Measurements from ENCODE around the gene ARF1. TPM values are rescaled to one million over a fixed set of nuclear protein-coding genes. Genes with fewer than 3 reads are reported as not detected.

ARF1 gene
- total RNA-seq, 2 donors from 2014 or later: 366 to 375 TPM

DNA sequence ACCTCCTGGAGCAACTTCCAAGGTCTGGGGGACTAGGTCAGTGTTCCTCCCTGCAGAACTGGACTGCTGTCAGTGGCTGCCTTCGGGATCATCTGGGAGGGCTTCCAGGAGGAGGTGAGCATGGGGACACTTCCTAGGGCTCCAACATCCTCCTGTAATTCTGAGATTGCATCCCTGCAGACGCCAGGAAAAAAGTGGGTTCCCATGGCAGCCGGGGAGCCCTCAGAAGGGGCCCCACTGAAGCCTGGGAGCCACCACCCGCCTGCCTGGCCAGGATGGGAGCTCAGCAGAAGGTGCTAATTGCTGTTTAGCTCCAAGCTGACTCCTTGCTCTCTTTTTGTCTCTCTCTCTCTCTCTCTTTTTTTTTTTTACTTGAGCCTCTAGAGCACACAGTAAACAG lies 16.1 kb upstream of the ARF1 start:
- Histone ChIP-seq H3K9me3 (no peaks in the 10 kb centered on the region), H3K36me3 (no peaks in the 10 kb centered on the region), H3K4me3 (no peak overlapping the region), H3K4me1 (ENCODE audit: control insufficient read depth in 1 of 2, low read depth in 2 of 2) (no peaks in the 10 kb centered on the region), H3K27me3 (replicated peaks; ENCODE audit: insufficient read depth) (peaks cover 9% of the 10 kb centered on the region), H3K27ac (no peak overlapping the region)
- DNase-seq (ENCODE audit: low spot score) (no peak), ATAC-seq (ENCODE audit: insufficient number of reproducible peaks, low FRiP score, low read depth) (no peak)
- no peak for TF ChIP-seq CTCF (IDR thresholded peaks at IDR 0.05)

DNA sequence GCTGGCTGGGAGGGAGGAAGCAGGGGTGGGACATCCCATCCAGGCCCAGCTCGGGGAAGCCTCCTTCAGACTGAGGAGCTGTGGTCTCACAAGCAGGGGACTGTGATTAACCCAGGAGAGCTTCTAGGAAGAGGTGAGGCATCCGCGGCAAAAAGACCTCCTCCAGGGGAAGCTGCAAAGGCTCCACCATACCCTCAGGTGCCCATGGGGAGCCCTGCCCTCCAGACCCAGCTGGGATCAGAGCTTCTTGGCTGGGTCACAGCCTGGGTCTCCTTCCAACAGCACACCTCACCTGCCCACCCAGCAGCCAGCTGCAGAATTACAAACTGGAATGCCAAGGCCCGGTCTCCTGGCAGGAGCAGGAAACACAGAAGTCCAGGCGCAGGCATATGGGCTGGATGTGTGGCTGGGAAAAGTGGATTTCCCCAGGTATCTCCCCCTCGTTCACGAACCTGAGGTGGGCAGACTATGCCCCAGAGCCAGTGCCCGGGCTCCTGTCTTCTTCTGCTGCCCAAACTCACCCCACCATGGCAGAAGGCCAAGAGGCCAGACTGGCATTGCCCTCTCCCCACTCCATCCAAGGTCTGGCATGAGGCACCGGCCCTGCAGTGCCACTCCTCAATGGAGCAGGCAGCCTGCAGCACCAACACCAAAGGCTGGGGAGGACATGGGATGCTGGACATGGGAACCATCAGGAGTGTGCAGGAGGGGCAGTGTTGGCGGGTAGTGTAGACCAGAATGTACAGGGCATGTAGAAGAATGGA lies 15.4 kb upstream of the ARF1 start:
- no peak for DNase-seq (ENCODE audit: low spot score)
- H3K4me3 ChIP-seq: no peak overlapping the region
- H3K27ac ChIP-seq: no peak overlapping the region
- no peaks in the 10 kb centered on the region for H3K36me3 ChIP-seq
- no peaks in the 10 kb centered on the region for H3K9me3 ChIP-seq
- no peaks in the 10 kb centered on the region for H3K4me1 ChIP-seq (ENCODE audit: control insufficient read depth in 1 of 2, low read depth in 2 of 2)
- no peak for ATAC-seq (ENCODE audit: insufficient number of reproducible peaks, low FRiP score, low read depth)
- H3K27me3 ChIP-seq (replicated peaks; ENCODE audit: insufficient read depth): peaks cover 9% of the 10 kb centered on the region
- TF ChIP-seq CTCF (IDR thresholded peaks at IDR 0.05): no peak

- no peaks in the 10 kb centered on the region for H3K27me3 ChIP-seq (replicated peaks; ENCODE audit: insufficient read depth)
- TF ChIP-seq CTCF (IDR thresholded peaks at IDR 0.05): no peak
- H3K4me1 ChIP-seq (ENCODE audit: control insufficient read depth in 1 of 2, low read depth in 2 of 2): no peaks in the 10 kb centered on the region
- no peaks in the 10 kb centered on the region for H3K36me3 ChIP-seq
- no peaks in the 10 kb centered on the region for H3K9me3 ChIP-seq
- no peak overlapping the region for H3K4me3 ChIP-seq
- DNase-seq (ENCODE audit: low spot score): no peak
- H3K27ac ChIP-seq: no peak overlapping the region
- ATAC-seq (ENCODE audit: insufficient number of reproducible peaks, low FRiP score, low read depth): no peak
Observed at GRCh38 chr1:228068359-228068758, 14.1 kb upstream of the ARF1 start.

GRCh38 chr1:228070173-228070572 lies 12.3 kb upstream of the ARF1 start:
- ATAC-seq (ENCODE audit: insufficient number of reproducible peaks, low FRiP score, low read depth) (no peak), DNase-seq (ENCODE audit: low spot score) (no peak)
- Histone ChIP-seq H3K4me1 (ENCODE audit: control insufficient read depth in 1 of 2, low read depth in 2 of 2) (no peaks in the 10 kb centered on the region), H3K27me3 (replicated peaks; ENCODE audit: insufficient read depth) (no peaks in the 10 kb centered on the region), H3K9me3 (no peaks in the 10 kb centered on the region), H3K36me3 (no peaks in the 10 kb centered on the region), H3K27ac (no peak overlapping the region), H3K4me3 (no peak overlapping the region)
- no peak for TF ChIP-seq CTCF (IDR thresholded peaks at IDR 0.05)

DNA sequence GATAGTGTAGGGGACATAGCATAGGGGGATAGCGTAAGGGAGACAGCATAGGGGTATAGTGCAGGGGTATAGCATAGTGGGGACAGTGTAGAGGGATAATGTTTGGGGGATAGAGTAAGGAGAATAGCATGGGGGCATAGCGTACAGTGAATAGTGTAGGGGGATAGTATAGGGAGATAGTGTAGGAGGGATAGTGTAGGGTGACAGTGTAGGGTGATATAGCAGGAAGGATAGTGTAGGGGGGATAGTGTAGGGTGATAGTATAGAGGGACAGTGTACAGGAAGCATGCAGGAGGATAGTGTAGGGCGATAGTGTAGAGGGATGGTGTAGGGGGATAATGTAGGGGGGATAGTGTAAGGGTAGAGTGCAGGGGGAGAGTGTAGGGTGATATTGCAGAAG lies 11.7 kb upstream of the ARF1 start:
- no peak overlapping the region for H3K4me3 ChIP-seq
- DNase-seq (ENCODE audit: low spot score) (no peak), ATAC-seq (ENCODE audit: insufficient number of reproducible peaks, low FRiP score, low read depth) (no peak)
- H3K4me1 ChIP-seq (ENCODE audit: control insufficient read depth in 1 of 2, low read depth in 2 of 2): no peaks in the 10 kb centered on the region
- no peak for TF ChIP-seq CTCF (IDR thresholded peaks at IDR 0.05)
- no peak overlapping the region for H3K27ac ChIP-seq
- no peaks in the 10 kb centered on the region for H3K27me3 ChIP-seq (replicated peaks; ENCODE audit: insufficient read depth)
- H3K36me3 ChIP-seq: no peaks in the 10 kb centered on the region
- no peaks in the 10 kb centered on the region for H3K9me3 ChIP-seq
